ENCODE results near the gene PYM1. TPM values are rescaled to one million over a fixed set of nuclear protein-coding genes. Genes with fewer than 3 reads are reported as not detected.

The PYM1 gene
- total RNA-seq, 1 donor from 2014 or later = 34.0 TPM

DNA sequence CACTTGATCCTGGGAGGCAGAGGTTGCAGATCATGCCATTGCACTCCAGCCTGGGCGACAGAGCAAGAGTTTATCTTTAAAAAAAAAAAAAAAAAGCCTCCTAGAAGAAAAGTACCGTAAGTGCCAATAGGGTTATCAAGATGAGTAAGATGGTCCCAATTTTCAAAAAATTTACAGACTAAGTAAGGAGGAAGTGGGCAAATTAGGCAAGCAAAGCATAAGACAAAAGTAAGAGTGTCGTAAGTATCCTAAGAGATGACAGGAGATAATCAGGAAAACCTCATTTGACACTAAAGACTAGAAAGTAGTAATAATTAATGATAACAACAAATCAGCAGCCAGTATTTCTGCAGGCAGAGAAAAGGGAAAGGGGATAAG is 12.2 kb downstream of the PYM1 start:
- DNase-seq (ENCODE audit: low read depth) = no peak
- no peak for FAIRE-seq
- no peak overlapping the region for H3K4me3 ChIP-seq (ENCODE audit: low read depth, low read length)
- TF ChIP-seq, protein P1, sequence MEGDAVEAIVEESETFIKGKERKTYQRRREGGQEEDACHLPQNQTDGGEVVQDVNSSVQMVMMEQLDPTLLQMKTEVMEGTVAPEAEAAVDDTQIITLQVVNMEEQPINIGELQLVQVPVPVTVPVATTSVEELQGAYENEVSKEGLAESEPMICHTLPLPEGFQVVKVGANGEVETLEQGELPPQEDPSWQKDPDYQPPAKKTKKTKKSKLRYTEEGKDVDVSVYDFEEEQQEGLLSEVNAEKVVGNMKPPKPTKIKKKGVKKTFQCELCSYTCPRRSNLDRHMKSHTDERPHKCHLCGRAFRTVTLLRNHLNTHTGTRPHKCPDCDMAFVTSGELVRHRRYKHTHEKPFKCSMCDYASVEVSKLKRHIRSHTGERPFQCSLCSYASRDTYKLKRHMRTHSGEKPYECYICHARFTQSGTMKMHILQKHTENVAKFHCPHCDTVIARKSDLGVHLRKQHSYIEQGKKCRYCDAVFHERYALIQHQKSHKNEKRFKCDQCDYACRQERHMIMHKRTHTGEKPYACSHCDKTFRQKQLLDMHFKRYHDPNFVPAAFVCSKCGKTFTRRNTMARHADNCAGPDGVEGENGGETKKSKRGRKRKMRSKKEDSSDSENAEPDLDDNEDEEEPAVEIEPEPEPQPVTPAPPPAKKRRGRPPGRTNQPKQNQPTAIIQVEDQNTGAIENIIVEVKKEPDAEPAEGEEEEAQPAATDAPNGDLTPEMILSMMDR (IDR thresholded peaks at IDR 0.05; ENCODE audit: insufficient read depth, low read length, severe bottlenecking) = no peak
- H3K36me3 ChIP-seq (ENCODE audit: control insufficient read depth, insufficient read depth, low read length) = peaks cover 3% of the 10 kb centered on the region
- H3K27me3 ChIP-seq (ENCODE audit: control insufficient read depth, insufficient read depth, low read length) = no peaks in the 10 kb centered on the region

DNA sequence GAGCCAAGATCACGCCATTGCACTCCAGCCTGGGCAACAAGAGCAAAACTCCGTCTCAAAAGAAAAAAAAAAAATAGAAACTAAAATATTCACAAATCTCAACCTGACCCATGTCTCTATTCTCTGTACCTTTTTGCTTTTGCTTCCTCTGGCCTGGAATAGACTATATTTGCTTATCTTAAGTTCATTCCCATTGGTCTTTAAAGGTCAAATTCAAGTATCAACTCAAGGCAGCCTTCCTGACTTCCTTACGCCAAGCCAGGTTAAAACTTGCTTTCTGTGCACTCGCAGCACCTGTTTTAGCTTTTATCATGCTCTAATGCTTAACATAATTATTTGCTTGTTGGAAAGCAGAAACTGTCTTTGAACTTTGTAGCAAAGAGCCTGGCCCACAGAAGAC is 14.8 kb downstream of the PYM1 start:
- DNase-seq (ENCODE audit: low read depth) = no peak
- Histone ChIP-seq H3K27me3 (ENCODE audit: control insufficient read depth, insufficient read depth, low read length) (no peaks in the 10 kb centered on the region), H3K36me3 (ENCODE audit: control insufficient read depth, insufficient read depth, low read length) (peaks cover 3% of the 10 kb centered on the region), H3K4me3 (ENCODE audit: low read depth, low read length) (no peak overlapping the region)
- TF ChIP-seq, protein P1 (IDR thresholded peaks at IDR 0.05; ENCODE audit: insufficient read depth, low read length, severe bottlenecking) = no peak
- FAIRE-seq = no peak

DNA sequence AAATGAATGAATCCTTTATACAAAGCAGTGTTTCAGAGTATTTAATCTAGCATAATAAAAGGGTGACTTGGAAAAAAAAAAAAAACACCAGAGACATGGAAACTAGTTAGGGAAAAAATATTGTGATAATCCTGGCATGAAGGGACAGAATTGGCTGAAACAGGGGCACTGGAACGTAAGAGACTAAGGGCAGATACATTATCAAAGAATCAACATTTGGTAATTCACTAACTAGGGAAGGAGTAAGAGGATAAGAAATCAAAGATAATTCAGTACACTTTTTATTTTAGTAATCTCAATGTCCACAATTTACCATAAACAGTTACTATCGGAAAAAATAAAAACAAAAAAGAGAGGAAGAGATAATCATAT is 18.2 kb downstream of the PYM1 start:
- no peak for DNase-seq (ENCODE audit: low read depth)
- TF ChIP-seq, protein P1 (IDR thresholded peaks at IDR 0.05; ENCODE audit: insufficient read depth, low read length, severe bottlenecking) = no peak
- H3K36me3 ChIP-seq (ENCODE audit: control insufficient read depth, insufficient read depth, low read length) = peaks cover 2% of the 10 kb centered on the region
- no peak overlapping the region for H3K4me3 ChIP-seq (ENCODE audit: low read depth, low read length)
- no peaks in the 10 kb centered on the region for H3K27me3 ChIP-seq (ENCODE audit: control insufficient read depth, insufficient read depth, low read length)
- FAIRE-seq = no peak

DNA sequence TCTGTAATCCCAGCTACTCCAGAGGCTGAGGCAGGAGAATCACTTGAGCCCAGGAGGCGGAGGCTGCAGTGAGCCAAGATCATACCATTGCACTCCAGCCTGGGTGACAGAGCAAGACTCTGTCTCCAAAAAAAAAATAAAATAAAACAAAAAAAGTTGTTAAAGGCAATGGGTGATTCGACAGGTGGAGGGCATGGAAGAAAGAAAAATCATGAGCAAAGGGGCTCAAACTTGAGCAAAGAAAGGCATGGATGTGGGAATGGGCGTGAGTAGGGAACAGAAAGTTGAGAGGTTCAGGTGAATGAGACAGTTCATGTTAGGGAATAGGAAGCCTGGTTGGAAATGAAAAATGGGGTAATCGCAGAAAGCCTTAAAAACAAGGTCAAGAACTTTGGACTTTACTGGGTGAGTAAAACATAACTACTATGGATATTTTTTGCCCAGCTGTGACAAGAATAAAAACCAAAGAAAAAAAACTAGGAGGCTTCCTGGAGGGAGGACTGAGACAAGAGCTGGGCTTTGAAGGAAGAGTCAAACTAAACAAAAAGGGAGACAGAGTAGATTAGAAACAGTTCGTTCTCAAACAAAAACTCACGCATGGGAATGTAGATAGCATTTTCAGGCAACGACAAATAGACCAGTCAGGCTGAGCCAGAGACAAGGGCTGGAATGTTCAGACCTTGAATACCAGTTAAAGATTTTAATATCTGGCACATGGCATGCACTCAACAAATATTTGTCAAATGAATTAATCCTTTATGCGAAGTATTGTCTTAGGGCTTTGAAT is 18.8 kb downstream of the PYM1 start:
- no peak for DNase-seq (ENCODE audit: low read depth)
- Histone ChIP-seq H3K4me3 (ENCODE audit: low read depth, low read length) (no peak overlapping the region), H3K36me3 (ENCODE audit: control insufficient read depth, insufficient read depth, low read length) (peaks cover 2% of the 10 kb centered on the region), H3K27me3 (ENCODE audit: control insufficient read depth, insufficient read depth, low read length) (no peaks in the 10 kb centered on the region)
- TF ChIP-seq, protein P1 (IDR thresholded peaks at IDR 0.05; ENCODE audit: insufficient read depth, low read length, severe bottlenecking) = no peak
- FAIRE-seq = no peak

DNA sequence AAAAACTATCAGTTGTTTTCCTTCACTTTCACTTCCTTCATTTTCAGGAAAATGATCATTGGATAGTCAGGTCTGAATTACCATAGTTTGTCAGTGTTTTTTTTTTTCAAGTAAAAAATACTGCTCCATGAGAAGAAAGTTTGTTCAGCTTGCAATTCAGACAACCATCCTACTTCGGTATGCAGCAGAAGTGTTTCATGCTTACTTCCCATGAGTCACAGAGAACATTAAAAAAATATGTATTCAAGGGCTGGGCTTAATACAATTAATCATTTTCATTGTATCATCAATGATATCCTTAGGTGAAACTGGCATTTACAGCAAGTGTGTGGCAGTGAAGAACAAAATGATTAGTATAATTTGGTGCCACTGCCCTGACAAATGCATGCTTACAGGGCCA is 21.6 kb downstream of the PYM1 start:
- Histone ChIP-seq H3K36me3 (ENCODE audit: control insufficient read depth, insufficient read depth, low read length) (peaks cover 4% of the 10 kb centered on the region), H3K27me3 (ENCODE audit: control insufficient read depth, insufficient read depth, low read length) (no peaks in the 10 kb centered on the region), H3K4me3 (ENCODE audit: low read depth, low read length) (no peak overlapping the region)
- DNase-seq (ENCODE audit: low read depth) = peak; percentile 76
- FAIRE-seq = no peak
- TF ChIP-seq, protein P1 (IDR thresholded peaks at IDR 0.05; ENCODE audit: insufficient read depth, low read length, severe bottlenecking) = no peak
